H9 (cell line): ENCODE results near the gene NAXD. TPM values are rescaled to one million over a fixed set of nuclear protein-coding genes. Genes with fewer than 3 reads are reported as not detected.

Experiments
- DNase-seq: peaks from one replicate; pipeline ENCODE4 v3.0.0-alpha.2; 2017
- H2AFZ ChIP-seq: one replicate; pipeline ENCODE4 v1.6.1; 2013; ENCODE audit warnings: mild to moderate bottlenecking, low read length, control low read depth, moderate library complexity
- H2AK5ac ChIP-seq: 2 replicates; pipeline ENCODE4 v1.6.1; 2013; ENCODE audit warnings: low read length, control low read depth, mixed read lengths; ENCODE audit not compliant: insufficient read length
- H2BK120ac ChIP-seq: one replicate; pipeline ENCODE4 v1.6.1; 2013; ENCODE audit warnings: low read depth, mild to moderate bottlenecking, low read length, control low read depth, inconsistent platforms; ENCODE audit not compliant: poor library complexity, severe bottlenecking
- H2BK12ac ChIP-seq: 2 replicates; pipeline ENCODE4 v1.6.1; 2013; ENCODE audit warnings: low read length, control low read depth, mixed read lengths, low read depth; ENCODE audit not compliant: insufficient read length
- H2BK15ac ChIP-seq: 2 replicates; pipeline ENCODE4 v1.6.1; 2013; ENCODE audit warnings: low read depth, low read length, control low read depth
- H2BK20ac ChIP-seq: one replicate; pipeline ENCODE4 v1.6.1; 2013; ENCODE audit warnings: low read depth, mild to moderate bottlenecking, low read length, control low read depth, inconsistent platforms; ENCODE audit not compliant: poor library complexity, severe bottlenecking
- H2BK5ac ChIP-seq: 2 replicates; pipeline ENCODE4 v1.6.1; 2013; ENCODE audit warnings: low read length, control low read depth, mixed read lengths; ENCODE audit not compliant: insufficient read length
- H3K14ac ChIP-seq: 2 replicates; pipeline ENCODE4 v1.6.1; 2013; ENCODE audit warnings: low read length, control low read depth; ENCODE audit not compliant: insufficient read depth
- H3K18ac ChIP-seq: 2 replicates; pipeline ENCODE4 v1.6.1; 2013; ENCODE audit warnings: low read depth, mild to moderate bottlenecking, mixed read lengths, low read length, control low read depth; ENCODE audit not compliant: insufficient read length
- H3K23ac ChIP-seq: 2 replicates; pipeline ENCODE4 v1.6.1; 2013; ENCODE audit warnings: low read length, control low read depth, mixed read lengths, low read depth; ENCODE audit not compliant: insufficient read length
- H3K23me2 ChIP-seq: 2 replicates; pipeline ENCODE4 v1.6.1; 2013; ENCODE audit warnings: low read depth, mild to moderate bottlenecking, mixed read lengths, low read length, control low read depth; ENCODE audit not compliant: insufficient read length, poor library complexity, severe bottlenecking
- H3K27ac ChIP-seq: 2 replicates; pipeline ENCODE4 v1.5.1; 2013; ENCODE audit warnings: low read length, control low read depth, mixed read lengths, low read depth; ENCODE audit not compliant: insufficient read length
- H3K27me3 ChIP-seq: 2 replicates; pipeline ENCODE4 v1.6.1; 2013; ENCODE audit warnings: low read length, control low read depth, inconsistent platforms; ENCODE audit not compliant: insufficient read depth
- H3K4ac ChIP-seq: 2 replicates; pipeline ENCODE4 v1.6.1; 2013; ENCODE audit warnings: low read depth, mild to moderate bottlenecking, control low read depth, inconsistent platforms, low read length, moderate library complexity
- H3K4me1 ChIP-seq: 2 replicates; pipeline ENCODE4 v1.6.1; 2013; ENCODE audit warnings: low read length, control low read depth, inconsistent platforms; ENCODE audit not compliant: insufficient read depth
- H3K4me2 ChIP-seq: 2 replicates; pipeline ENCODE4 v1.6.1; 2013; ENCODE audit warnings: low read length, control low read depth, mixed read lengths; ENCODE audit not compliant: insufficient read length, insufficient read depth
- H3K56ac ChIP-seq: 2 replicates; pipeline ENCODE4 v1.6.1; 2013; ENCODE audit warnings: low read depth, mild to moderate bottlenecking, mixed read lengths, low read length, control low read depth; ENCODE audit not compliant: insufficient read length
- H3K79me1 ChIP-seq: 2 replicates; pipeline ENCODE4 v1.6.1; 2013; ENCODE audit warnings: low read depth, mild to moderate bottlenecking, moderate library complexity, low read length, control low read depth, inconsistent platforms; ENCODE audit not compliant: insufficient read depth, poor library complexity, severe bottlenecking
- H3K79me2 ChIP-seq: 2 replicates; pipeline ENCODE4 v1.6.1; 2013; ENCODE audit warnings: low read length, control low read depth, inconsistent platforms; ENCODE audit not compliant: insufficient read depth
- H3K9ac ChIP-seq: 2 replicates; pipeline ENCODE4 v1.6.1; 2013; ENCODE audit warnings: low read length, control low read depth, mixed read lengths; ENCODE audit not compliant: insufficient read length; ENCODE audit errors: extremely low read depth
- H3K9me3 ChIP-seq: one replicate; pipeline ENCODE4 v1.6.1; 2013; ENCODE audit warnings: low read depth, low read length, inconsistent platforms; ENCODE audit not compliant: control insufficient read depth
- H3T11ph ChIP-seq: one replicate; pipeline ENCODE4 v1.6.1; 2013; ENCODE audit warnings: mild to moderate bottlenecking, low read length, control low read depth, inconsistent platforms
- H4K20me1 ChIP-seq: one replicate; pipeline ENCODE4 v1.6.1; 2013; ENCODE audit not compliant: control insufficient read depth, insufficient read length, insufficient read depth
- H4K5ac ChIP-seq: 2 replicates; pipeline ENCODE4 v1.6.1; 2013; ENCODE audit warnings: low read depth, mild to moderate bottlenecking, mixed read lengths, low read length, control low read depth; ENCODE audit not compliant: insufficient read length
- H4K8ac ChIP-seq: replicated peaks from 2 replicates; pipeline ENCODE4 v1.6.1; 2013; ENCODE audit warnings: low read length, control low read depth, mixed read lengths, low read depth; ENCODE audit not compliant: insufficient read length
- H4K91ac ChIP-seq: 2 replicates; pipeline ENCODE4 v1.6.1; 2013; ENCODE audit warnings: low read depth, mild to moderate bottlenecking, moderate library complexity, mixed read lengths, low read length, control low read depth; ENCODE audit not compliant: insufficient read length
- H3K27ac Mint-ChIP-seq, 3 experiments: 2 replicates in 2 of 3; 3 replicates in 1 of 3; pipeline ENCODE4 v1.8.0; 2020 to 2021; ENCODE audit warnings: mixed read lengths in 3 of 3, mild to moderate bottlenecking in 1 of 3, moderate library complexity in 1 of 3
- H3K27me3 Mint-ChIP-seq: 2 replicates; pipeline ENCODE4 v1.8.0; 2021; ENCODE audit warnings: low read depth, mild to moderate bottlenecking, moderate library complexity, mixed read lengths
- H3K36me3 Mint-ChIP-seq, 3 experiments: 2 replicates in 2 of 3; 3 replicates in 1 of 3; pipeline ENCODE4 v1.8.0; 2020 to 2021; ENCODE audit warnings: low read depth in 3 of 3, mixed read lengths in 3 of 3; ENCODE audit not compliant: insufficient read depth in 1 of 3
- H3K4me1 Mint-ChIP-seq, 2 experiments: 2 replicates each; pipeline ENCODE4 v1.8.0; 2020; ENCODE audit warnings: mixed read lengths in 2 of 2
- H3K4me3 Mint-ChIP-seq, 2 experiments: 2 replicates in 1 of 2; 3 replicates in 1 of 2; pipeline ENCODE4 v1.8.0; 2020 to 2021; ENCODE audit warnings: mild to moderate bottlenecking in 2 of 2, mixed read lengths in 2 of 2, moderate library complexity in 1 of 2
- H3K9me3 Mint-ChIP-seq, 2 experiments: 2 replicates in 1 of 2; 3 replicates in 1 of 2; pipeline ENCODE4 v1.8.0; 2020; ENCODE audit warnings: mild to moderate bottlenecking in 2 of 2, mixed read lengths in 2 of 2, moderate library complexity in 1 of 2
- WGBS: extraction: QIAGEN DNeasy Blood & Tissue Kit; methylation state at CpG from one replicate; pipeline ENCODE4 v1.1.7; 2013; ENCODE audit warnings: missing lambda C conversion rate, low lambda C conversion rate, mixed read lengths; ENCODE audit not compliant: insufficient read length; ENCODE audit errors: extremely low coverage; 5-methylcytosine and 5-hydroxymethylcytosine counted together
- total RNA-seq: library from RNA; stranded (reverse); gene quantifications from 2 replicates; pipeline ENCODE4 v1.2.1, GENCODE V29; 2021
- TF ChIP-seq, protein P1 (sequence below): fragments of 200-600 bp; sonication (generic); conservative IDR thresholded peaks from 3 replicates; pipeline ENCODE4 v1.8.0; 2021; ENCODE audit warnings: antibody characterized with exemption, mild to moderate bottlenecking

NAXD gene
- total RNA-seq, 1 experiment from 2014 or later: 25.5 TPM

DNA sequence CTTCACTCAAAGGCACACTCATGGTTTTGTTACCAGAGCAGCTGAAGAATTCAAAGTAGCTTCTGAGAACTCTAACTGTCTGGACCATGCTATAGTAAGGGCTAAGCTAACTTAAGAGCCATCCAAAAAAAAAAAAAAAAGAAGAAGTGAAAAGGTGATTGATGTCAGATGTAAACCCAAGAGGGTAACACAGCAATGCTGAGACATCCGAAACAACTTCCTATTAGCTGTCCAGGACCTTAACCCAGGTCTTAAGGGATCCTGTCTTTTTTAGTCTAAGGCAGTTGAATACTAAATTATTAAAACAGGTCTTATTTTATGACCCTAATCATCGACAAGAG, 42.6 kb upstream of the NAXD start:
- Histone ChIP-seq H3K23me2 (no peaks in the 10 kb centered on the region), H3K9me3 (no peaks in the 10 kb centered on the region), H3K18ac (no peak overlapping the region), H4K91ac (no peak overlapping the region), H2BK15ac (no peak overlapping the region), H2BK120ac (no peak overlapping the region), H3K79me2 (no peaks in the 10 kb centered on the region), H2AFZ (no peak overlapping the region), H3K56ac (no peak overlapping the region), H2BK5ac (no peak overlapping the region), H2BK20ac (no peak overlapping the region), H3K23ac (no peak overlapping the region), H2AK5ac (no peak overlapping the region), H3K27me3 (no peaks in the 10 kb centered on the region), H3K4ac (no peak overlapping the region), H3K4me2 (no peak overlapping the region), H3T11ph (no peak overlapping the region), H2BK12ac (no peak overlapping the region), H3K4me1 (no peaks in the 10 kb centered on the region), H4K5ac (no peak overlapping the region), H3K27ac (no peak overlapping the region), H4K20me1 (no peaks in the 10 kb centered on the region), H3K9ac (no peak overlapping the region), H3K14ac (no peak overlapping the region), H4K8ac (no peak overlapping the region), H3K79me1 (no peaks in the 10 kb centered on the region)
- WGBS: no CpG with 5 or more reads among the region's 2 CpGs
- Mint-ChIP-seq H3K9me3 (no peaks in the 10 kb centered on the region), H3K4me3 (no peak overlapping the region), H3K27ac (no peak overlapping the region), H3K27me3 (peaks cover 14% of the 10 kb centered on the region), H3K4me1 (peaks cover 19 to 27% of the 10 kb centered on the region in 2 experiments), H3K36me3 (no peaks in the 10 kb centered on the region)
- TF ChIP-seq, protein P1, sequence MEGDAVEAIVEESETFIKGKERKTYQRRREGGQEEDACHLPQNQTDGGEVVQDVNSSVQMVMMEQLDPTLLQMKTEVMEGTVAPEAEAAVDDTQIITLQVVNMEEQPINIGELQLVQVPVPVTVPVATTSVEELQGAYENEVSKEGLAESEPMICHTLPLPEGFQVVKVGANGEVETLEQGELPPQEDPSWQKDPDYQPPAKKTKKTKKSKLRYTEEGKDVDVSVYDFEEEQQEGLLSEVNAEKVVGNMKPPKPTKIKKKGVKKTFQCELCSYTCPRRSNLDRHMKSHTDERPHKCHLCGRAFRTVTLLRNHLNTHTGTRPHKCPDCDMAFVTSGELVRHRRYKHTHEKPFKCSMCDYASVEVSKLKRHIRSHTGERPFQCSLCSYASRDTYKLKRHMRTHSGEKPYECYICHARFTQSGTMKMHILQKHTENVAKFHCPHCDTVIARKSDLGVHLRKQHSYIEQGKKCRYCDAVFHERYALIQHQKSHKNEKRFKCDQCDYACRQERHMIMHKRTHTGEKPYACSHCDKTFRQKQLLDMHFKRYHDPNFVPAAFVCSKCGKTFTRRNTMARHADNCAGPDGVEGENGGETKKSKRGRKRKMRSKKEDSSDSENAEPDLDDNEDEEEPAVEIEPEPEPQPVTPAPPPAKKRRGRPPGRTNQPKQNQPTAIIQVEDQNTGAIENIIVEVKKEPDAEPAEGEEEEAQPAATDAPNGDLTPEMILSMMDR: no peak
- no peak for DNase-seq
